Neural progenitor cell (in vitro differentiated cells): ENCODE data around the gene HIRA. TPM values are rescaled to one million over a fixed set of nuclear protein-coding genes. Genes with fewer than 3 reads are reported as not detected.

ENCODE experiments used
- DNase-seq: peaks from one replicate; pipeline ENCODE4 v3.0.0-alpha.2; 2016; ENCODE audit warnings: low spot score
- H2AFZ ChIP-seq: fragments of 200-600 bp; sonication (generic); replicated peaks from 2 replicates; pipeline ENCODE4 v1.6.1; 2016; ENCODE audit warnings: antibody characterized with exemption
- H3F3A ChIP-seq: fragments of 200-600 bp; sonication (generic); 2 replicates; pipeline ENCODE4 v1.6.1; 2016; ENCODE audit warnings: antibody characterized with exemption, low read depth
- H3K27ac ChIP-seq: fragments of 200-600 bp; sonication (generic); 2 replicates; pipeline ENCODE4 v1.5.1; 2016; ENCODE audit warnings: mild to moderate bottlenecking
- H3K27me3 ChIP-seq: fragments of 200-600 bp; sonication (generic); 2 replicates; pipeline ENCODE4 v1.6.1; 2016; ENCODE audit warnings: mild to moderate bottlenecking, moderate library complexity
- H3K36me3 ChIP-seq: fragments of 200-600 bp; sonication (generic); 2 replicates; pipeline ENCODE4 v1.5.1; 2016
- H3K4me1 ChIP-seq: fragments of 200-600 bp; sonication (generic); 2 replicates; pipeline ENCODE4 v1.6.1; 2016; ENCODE audit warnings: mixed run types
- H3K4me2 ChIP-seq: fragments of 200-600 bp; sonication (generic); 2 replicates; pipeline ENCODE4 v1.6.1; 2016
- H3K4me3 ChIP-seq: fragments of 200-600 bp; sonication (generic); 2 replicates; pipeline ENCODE4 v1.5.1; 2016
- H3K79me2 ChIP-seq: fragments of 200-600 bp; sonication (generic); 2 replicates; pipeline ENCODE4 v1.6.1; 2016; ENCODE audit warnings: low read depth
- H3K9ac ChIP-seq: fragments of 200-600 bp; sonication (generic); 2 replicates; pipeline ENCODE4 v1.6.1; 2016
- H3K9me3 ChIP-seq: fragments of 200-600 bp; sonication (generic); 2 replicates; pipeline ENCODE4 v1.5.1; 2016; ENCODE audit warnings: low read depth
- H4K20me1 ChIP-seq: fragments of 200-600 bp; sonication (generic); 2 replicates; pipeline ENCODE4 v1.6.1; 2016; ENCODE audit warnings: low read depth
- H3K27ac Mint-ChIP-seq: 3 replicates; pipeline ENCODE4 v1.8.0; 2021; ENCODE audit warnings: mixed read lengths
- H3K27me3 Mint-ChIP-seq: 2 replicates; pipeline ENCODE4 v1.8.0; 2022; ENCODE audit warnings: low read depth, mild to moderate bottlenecking, inconsistent platforms, moderate library complexity, mixed read lengths; ENCODE audit not compliant: insufficient read depth
- H3K36me3 Mint-ChIP-seq: 3 replicates; pipeline ENCODE4 v1.8.0; 2021; ENCODE audit warnings: mixed read lengths
- H3K4me1 Mint-ChIP-seq: 3 replicates; pipeline ENCODE4 v1.8.0; 2021; ENCODE audit warnings: mixed read lengths
- H3K4me3 Mint-ChIP-seq: 3 replicates; pipeline ENCODE4 v1.8.0; 2021; ENCODE audit warnings: mild to moderate bottlenecking, moderate library complexity, mixed read lengths
- H3K9me3 Mint-ChIP-seq: 3 replicates; pipeline ENCODE4 v1.8.0; 2020; ENCODE audit warnings: mixed read lengths
- EZH2 ChIP-seq: fragments of 200-600 bp; sonication (generic); IDR thresholded peaks from 2 replicates; pipeline ENCODE4 v1.6.1; 2017; ENCODE audit warnings: antibody characterized with exemption, mild to moderate bottlenecking, moderate library complexity
- EZH2phosphoT487 ChIP-seq: fragments of 200-600 bp; sonication (generic); IDR thresholded peaks from 2 replicates; pipeline ENCODE4 v1.6.1; 2017; ENCODE audit warnings: antibody characterized with exemption
- total RNA-seq: library from RNA; depleted of rRNA; stranded (reverse); fragments of >200 nt; gene quantifications from 2 replicates; pipeline ENCODE4 v1.2.3, GENCODE V29; 2015; ENCODE audit warnings: low replicate concordance
- TF ChIP-seq, protein P1 (sequence below): fragments of 200-600 bp; sonication (generic); IDR thresholded peaks from 2 replicates; pipeline ENCODE4 v1.5.1; 2017; ENCODE audit warnings: antibody characterized with exemption, mild to moderate bottlenecking

Gene HIRA
- total RNA-seq, 1 donor from 2014 or later = 18.9 TPM

DNA sequence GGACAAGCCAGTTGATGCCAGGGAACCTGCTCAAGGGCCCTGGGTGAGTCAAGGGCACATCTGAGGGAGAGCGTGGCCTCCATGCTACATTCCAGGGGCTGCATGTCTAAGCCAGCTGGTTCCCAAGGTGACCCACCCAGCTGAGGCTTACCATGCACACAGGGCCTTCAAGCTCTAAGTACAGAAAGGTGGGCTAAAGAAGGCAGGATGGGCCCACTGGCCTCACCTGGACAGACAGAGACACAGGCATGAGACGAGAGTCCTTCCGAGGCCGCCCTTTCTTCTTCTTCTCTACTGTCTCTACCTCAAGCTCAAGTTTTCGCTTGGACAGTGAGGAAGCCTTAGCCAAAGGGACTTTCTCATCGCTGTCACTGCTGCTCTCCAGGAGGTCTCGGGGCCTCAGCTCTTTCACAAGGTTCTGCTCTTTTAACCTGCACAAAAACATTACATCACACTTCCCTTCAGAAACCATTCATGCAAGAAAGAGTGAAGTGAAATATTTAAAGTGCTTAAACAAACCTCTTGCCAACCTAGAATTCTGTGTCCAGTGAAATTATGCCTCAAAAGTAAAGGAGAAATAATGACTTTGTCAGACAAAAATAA is 69.9 kb downstream of the HIRA start:
- no peak for DNase-seq
- H3K9ac ChIP-seq = no peak overlapping the region
- H2AFZ ChIP-seq = no peak overlapping the region
- no peaks in the 10 kb centered on the region for H3K9me3 ChIP-seq
- H3K27me3 ChIP-seq = no peaks in the 10 kb centered on the region
- H3K4me1 ChIP-seq = no peaks in the 10 kb centered on the region
- peaks cover 21% of the 10 kb centered on the region for H3K36me3 Mint-ChIP-seq
- H3K27me3 Mint-ChIP-seq = no peaks in the 10 kb centered on the region
- H3K79me2 ChIP-seq = no peaks in the 10 kb centered on the region
- H3K27ac ChIP-seq = no peak overlapping the region
- H3F3A ChIP-seq = no peaks in the 10 kb centered on the region
- H3K4me1 Mint-ChIP-seq = no peaks in the 10 kb centered on the region
- no peak overlapping the region for H3K4me2 ChIP-seq
- no peak overlapping the region for H3K27ac Mint-ChIP-seq
- H3K9me3 Mint-ChIP-seq = no peaks in the 10 kb centered on the region
- H3K36me3 ChIP-seq = no peaks in the 10 kb centered on the region
- TF ChIP-seq, protein P1, sequence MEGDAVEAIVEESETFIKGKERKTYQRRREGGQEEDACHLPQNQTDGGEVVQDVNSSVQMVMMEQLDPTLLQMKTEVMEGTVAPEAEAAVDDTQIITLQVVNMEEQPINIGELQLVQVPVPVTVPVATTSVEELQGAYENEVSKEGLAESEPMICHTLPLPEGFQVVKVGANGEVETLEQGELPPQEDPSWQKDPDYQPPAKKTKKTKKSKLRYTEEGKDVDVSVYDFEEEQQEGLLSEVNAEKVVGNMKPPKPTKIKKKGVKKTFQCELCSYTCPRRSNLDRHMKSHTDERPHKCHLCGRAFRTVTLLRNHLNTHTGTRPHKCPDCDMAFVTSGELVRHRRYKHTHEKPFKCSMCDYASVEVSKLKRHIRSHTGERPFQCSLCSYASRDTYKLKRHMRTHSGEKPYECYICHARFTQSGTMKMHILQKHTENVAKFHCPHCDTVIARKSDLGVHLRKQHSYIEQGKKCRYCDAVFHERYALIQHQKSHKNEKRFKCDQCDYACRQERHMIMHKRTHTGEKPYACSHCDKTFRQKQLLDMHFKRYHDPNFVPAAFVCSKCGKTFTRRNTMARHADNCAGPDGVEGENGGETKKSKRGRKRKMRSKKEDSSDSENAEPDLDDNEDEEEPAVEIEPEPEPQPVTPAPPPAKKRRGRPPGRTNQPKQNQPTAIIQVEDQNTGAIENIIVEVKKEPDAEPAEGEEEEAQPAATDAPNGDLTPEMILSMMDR = no peak
- TF ChIP-seq EZH2phosphoT487 (no peak), EZH2 (no peak)
- H3K4me3 ChIP-seq = no peak overlapping the region
- no peak overlapping the region for H3K4me3 Mint-ChIP-seq
- no peaks in the 10 kb centered on the region for H4K20me1 ChIP-seq

DNA sequence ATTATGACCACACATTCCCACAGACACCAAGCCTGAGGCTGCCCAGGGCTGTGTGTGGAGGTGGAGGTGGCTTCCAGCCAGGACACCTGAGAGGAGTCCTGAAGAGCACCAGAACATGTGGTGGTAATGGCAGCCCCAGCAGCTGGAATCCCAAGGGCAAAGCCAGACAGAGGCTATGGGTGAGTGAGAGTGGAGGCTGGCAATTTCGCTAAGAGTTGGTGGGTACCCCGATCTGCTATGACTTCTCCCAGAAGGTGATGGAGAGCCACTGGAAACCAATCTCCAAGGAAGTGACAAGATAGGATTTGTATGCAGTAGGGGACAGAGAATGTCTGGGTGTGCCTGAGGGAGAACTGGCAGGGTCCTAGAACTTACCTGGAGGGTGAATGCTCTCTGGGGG is 70.7 kb downstream of the HIRA start:
- H3K27me3 Mint-ChIP-seq = no peaks in the 10 kb centered on the region
- H3K4me1 Mint-ChIP-seq = no peaks in the 10 kb centered on the region
- Histone ChIP-seq H3K79me2 (no peaks in the 10 kb centered on the region), H3K9me3 (no peaks in the 10 kb centered on the region), H3K4me1 (no peaks in the 10 kb centered on the region), H3K27ac (no peak overlapping the region), H3K27me3 (no peaks in the 10 kb centered on the region), H3K36me3 (no peaks in the 10 kb centered on the region), H2AFZ (no peak overlapping the region), H3F3A (no peaks in the 10 kb centered on the region), H3K9ac (no peak overlapping the region), H3K4me3 (no peak overlapping the region), H4K20me1 (no peaks in the 10 kb centered on the region), H3K4me2 (no peak overlapping the region)
- H3K4me3 Mint-ChIP-seq = no peak overlapping the region
- TF ChIP-seq EZH2 = no peak
- TF ChIP-seq, protein P1 = no peak
- no peak for TF ChIP-seq EZH2phosphoT487
- peaks cover 17% of the 10 kb centered on the region for H3K36me3 Mint-ChIP-seq
- H3K9me3 Mint-ChIP-seq = no peaks in the 10 kb centered on the region
- no peak for DNase-seq
- peak overlapping the region; percentile 11 for H3K27ac Mint-ChIP-seq

DNA sequence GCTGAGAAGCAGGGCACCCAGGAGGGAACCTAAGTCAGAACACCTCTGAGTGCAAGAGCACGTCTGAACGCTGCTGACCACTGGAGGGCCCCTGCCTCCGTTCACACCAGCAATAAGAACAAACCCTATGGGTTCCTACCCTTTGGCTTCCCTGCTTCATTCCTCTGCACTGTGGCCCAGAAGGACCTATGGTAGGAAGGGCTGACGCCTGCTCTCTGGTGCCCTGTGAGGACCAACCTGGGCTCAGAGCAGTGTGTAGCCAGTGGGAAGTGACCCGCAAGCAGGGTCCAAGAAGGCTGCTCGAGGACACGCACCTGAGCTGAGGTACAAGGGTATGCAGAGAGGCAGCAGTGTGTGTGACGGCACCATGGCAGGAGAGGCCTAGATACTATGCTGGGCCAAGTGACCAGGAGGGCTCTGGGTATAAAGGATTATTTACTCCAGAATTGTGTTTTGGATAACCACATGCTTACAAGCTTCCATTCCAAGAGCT is 71.2 kb downstream of the HIRA start:
- Histone ChIP-seq H3K4me2 (no peak overlapping the region), H3K36me3 (no peaks in the 10 kb centered on the region), H3K9ac (no peak overlapping the region), H3K27me3 (no peaks in the 10 kb centered on the region), H3F3A (no peaks in the 10 kb centered on the region), H3K4me3 (no peak overlapping the region), H4K20me1 (no peaks in the 10 kb centered on the region), H2AFZ (no peak overlapping the region), H3K9me3 (no peaks in the 10 kb centered on the region), H3K79me2 (no peaks in the 10 kb centered on the region), H3K27ac (no peak overlapping the region), H3K4me1 (no peaks in the 10 kb centered on the region)
- H3K27me3 Mint-ChIP-seq = no peaks in the 10 kb centered on the region
- H3K9me3 Mint-ChIP-seq = no peaks in the 10 kb centered on the region
- DNase-seq = no peak
- no peaks in the 10 kb centered on the region for H3K4me1 Mint-ChIP-seq
- peaks cover 19% of the 10 kb centered on the region for H3K36me3 Mint-ChIP-seq
- H3K27ac Mint-ChIP-seq = no peak overlapping the region
- no peak overlapping the region for H3K4me3 Mint-ChIP-seq
- TF ChIP-seq EZH2 = no peak
- no peak for TF ChIP-seq EZH2phosphoT487
- TF ChIP-seq, protein P1 = no peak
